ENCODE measurements around the gene ELP2.
A peak's percentile ranks its signal among the peaks of the same experiment; 100 is the strongest.

The ELP2 gene

GRCh38 chr18:36130883-36131653 is 1.4 kb downstream of the ELP2 start:
- H3K27me3 ChIP-seq (ENCODE audit: control insufficient read depth in 2 of 2, insufficient read depth in 2 of 2, low read length in 2 of 2) = no peaks in the 10 kb centered on the region
- H3K9me3 ChIP-seq (ENCODE audit: control insufficient read depth in 2 of 2, low read length in 2 of 2) = no peaks in the 10 kb centered on the region
- H3K27ac ChIP-seq (ENCODE audit: low read depth in 2 of 2, low read length in 2 of 2) = no peak overlapping the region
- peaks cover 0 to 3% of the 10 kb centered on the region in 2 donors for H3K36me3 ChIP-seq (ENCODE audit: control insufficient read depth in 2 of 2, insufficient read depth in 2 of 2, low read length in 2 of 2)
- peak overlapping the region in 1 of 2 donors; percentile 98 for H3K9ac ChIP-seq (ENCODE audit: low read depth in 1 of 2, low read length in 2 of 2)
- peaks cover 5 to 15% of the 10 kb centered on the region in 2 donors for H3K4me1 ChIP-seq (ENCODE audit: control insufficient read depth in 2 of 2, insufficient read depth in 2 of 2, low read length in 2 of 2)
- peak overlapping the region in 1 of 2 donors; percentile 99 for H3K4me3 ChIP-seq (ENCODE audit: low read length in 2 of 2)

GRCh38 chr18:36131692-36132483 is 2.2 kb downstream of the ELP2 start:
- Histone ChIP-seq H3K4me3 (ENCODE audit: low read length in 2 of 2) (no peak overlapping the region), H3K27ac (ENCODE audit: low read depth in 2 of 2, low read length in 2 of 2) (no peak overlapping the region), H3K9me3 (ENCODE audit: control insufficient read depth in 2 of 2, low read length in 2 of 2) (no peaks in the 10 kb centered on the region), H3K36me3 (ENCODE audit: control insufficient read depth in 2 of 2, insufficient read depth in 2 of 2, low read length in 2 of 2) (peaks cover 6 to 7% of the 10 kb centered on the region in 2 donors), H3K9ac (ENCODE audit: low read depth in 1 of 2, low read length in 2 of 2) (no peak overlapping the region), H3K4me1 (ENCODE audit: control insufficient read depth in 2 of 2, insufficient read depth in 2 of 2, low read length in 2 of 2) (peaks cover 5 to 15% of the 10 kb centered on the region in 2 donors), H3K27me3 (ENCODE audit: control insufficient read depth in 2 of 2, insufficient read depth in 2 of 2, low read length in 2 of 2) (no peaks in the 10 kb centered on the region)

GRCh38 chr18:36132756-36133155 is 3.1 kb downstream of the ELP2 start:
- H3K27ac ChIP-seq (ENCODE audit: low read depth in 2 of 2, low read length in 2 of 2) = no peak overlapping the region
- H3K9ac ChIP-seq (ENCODE audit: low read depth in 1 of 2, low read length in 2 of 2) = no peak overlapping the region
- H3K4me1 ChIP-seq (ENCODE audit: control insufficient read depth in 2 of 2, insufficient read depth in 2 of 2, low read length in 2 of 2) = peaks cover 5 to 15% of the 10 kb centered on the region in 2 donors
- H3K4me3 ChIP-seq (ENCODE audit: low read length in 2 of 2) = no peak overlapping the region
- peaks cover 12 to 14% of the 10 kb centered on the region in 2 donors for H3K36me3 ChIP-seq (ENCODE audit: control insufficient read depth in 2 of 2, insufficient read depth in 2 of 2, low read length in 2 of 2)
- H3K9me3 ChIP-seq (ENCODE audit: control insufficient read depth in 2 of 2, low read length in 2 of 2) = no peaks in the 10 kb centered on the region
- no peaks in the 10 kb centered on the region for H3K27me3 ChIP-seq (ENCODE audit: control insufficient read depth in 2 of 2, insufficient read depth in 2 of 2, low read length in 2 of 2)

- Histone ChIP-seq H3K36me3 (ENCODE audit: control insufficient read depth in 2 of 2, insufficient read depth in 2 of 2, low read length in 2 of 2) (peaks cover 22 to 30% of the 10 kb centered on the region in 2 donors), H3K9me3 (ENCODE audit: control insufficient read depth in 2 of 2, low read length in 2 of 2) (no peaks in the 10 kb centered on the region), H3K27me3 (ENCODE audit: control insufficient read depth in 2 of 2, insufficient read depth in 2 of 2, low read length in 2 of 2) (no peaks in the 10 kb centered on the region), H3K4me1 (ENCODE audit: control insufficient read depth in 2 of 2, insufficient read depth in 2 of 2, low read length in 2 of 2) (peaks cover 5 to 11% of the 10 kb centered on the region in 2 donors), H3K9ac (ENCODE audit: low read depth in 1 of 2, low read length in 2 of 2) (no peak overlapping the region), H3K27ac (ENCODE audit: low read depth in 2 of 2, low read length in 2 of 2) (no peak overlapping the region), H3K4me3 (ENCODE audit: low read length in 2 of 2) (no peak overlapping the region)
These were observed 5.6 kb downstream of the ELP2 start for GRCh38 chr18:36135264-36135663.

GRCh38 chr18:36139245-36139644 is 9.5 kb downstream of the ELP2 start:
- no peaks in the 10 kb centered on the region for H3K4me1 ChIP-seq (ENCODE audit: control insufficient read depth in 2 of 2, insufficient read depth in 2 of 2, low read length in 2 of 2)
- H3K27ac ChIP-seq (ENCODE audit: low read depth in 2 of 2, low read length in 2 of 2) = no peak overlapping the region
- H3K9ac ChIP-seq (ENCODE audit: low read depth in 1 of 2, low read length in 2 of 2) = no peak overlapping the region
- H3K4me3 ChIP-seq (ENCODE audit: low read length in 2 of 2) = no peak overlapping the region
- peaks cover 36 to 51% of the 10 kb centered on the region in 2 donors for H3K36me3 ChIP-seq (ENCODE audit: control insufficient read depth in 2 of 2, insufficient read depth in 2 of 2, low read length in 2 of 2)
- no peaks in the 10 kb centered on the region for H3K27me3 ChIP-seq (ENCODE audit: control insufficient read depth in 2 of 2, insufficient read depth in 2 of 2, low read length in 2 of 2)
- H3K9me3 ChIP-seq (ENCODE audit: control insufficient read depth in 2 of 2, low read length in 2 of 2) = no peaks in the 10 kb centered on the region

GRCh38 chr18:36141576-36141975 is 11.9 kb downstream of the ELP2 start:
- Histone ChIP-seq H3K27me3 (ENCODE audit: control insufficient read depth in 2 of 2, insufficient read depth in 2 of 2, low read length in 2 of 2) (no peaks in the 10 kb centered on the region), H3K27ac (ENCODE audit: low read depth in 2 of 2, low read length in 2 of 2) (no peak overlapping the region), H3K36me3 (ENCODE audit: control insufficient read depth in 2 of 2, insufficient read depth in 2 of 2, low read length in 2 of 2) (peaks cover 49 to 67% of the 10 kb centered on the region in 2 donors), H3K9me3 (ENCODE audit: control insufficient read depth in 2 of 2, low read length in 2 of 2) (no peaks in the 10 kb centered on the region), H3K4me1 (ENCODE audit: control insufficient read depth in 2 of 2, insufficient read depth in 2 of 2, low read length in 2 of 2) (no peaks in the 10 kb centered on the region), H3K4me3 (ENCODE audit: low read length in 2 of 2) (no peak overlapping the region), H3K9ac (ENCODE audit: low read depth in 1 of 2, low read length in 2 of 2) (no peak overlapping the region)

- Histone ChIP-seq H3K4me3 (ENCODE audit: low read length in 2 of 2) (no peak overlapping the region), H3K27me3 (ENCODE audit: control insufficient read depth in 2 of 2, insufficient read depth in 2 of 2, low read length in 2 of 2) (no peaks in the 10 kb centered on the region), H3K36me3 (ENCODE audit: control insufficient read depth in 2 of 2, insufficient read depth in 2 of 2, low read length in 2 of 2) (peaks cover 45 to 62% of the 10 kb centered on the region in 2 donors), H3K9ac (ENCODE audit: low read depth in 1 of 2, low read length in 2 of 2) (no peak overlapping the region), H3K9me3 (ENCODE audit: control insufficient read depth in 2 of 2, low read length in 2 of 2) (no peaks in the 10 kb centered on the region), H3K4me1 (ENCODE audit: control insufficient read depth in 2 of 2, insufficient read depth in 2 of 2, low read length in 2 of 2) (no peaks in the 10 kb centered on the region), H3K27ac (ENCODE audit: low read depth in 2 of 2, low read length in 2 of 2) (no peak overlapping the region)
These were observed 13.1 kb downstream of the ELP2 start for GRCh38 chr18:36142751-36143150.

- no peaks in the 10 kb centered on the region for H3K27me3 ChIP-seq (ENCODE audit: control insufficient read depth in 2 of 2, insufficient read depth in 2 of 2, low read length in 2 of 2)
- no peak overlapping the region for H3K9ac ChIP-seq (ENCODE audit: low read depth in 1 of 2, low read length in 2 of 2)
- peaks cover 43 to 59% of the 10 kb centered on the region in 2 donors for H3K36me3 ChIP-seq (ENCODE audit: control insufficient read depth in 2 of 2, insufficient read depth in 2 of 2, low read length in 2 of 2)
- no peaks in the 10 kb centered on the region for H3K9me3 ChIP-seq (ENCODE audit: control insufficient read depth in 2 of 2, low read length in 2 of 2)
- no peak overlapping the region for H3K27ac ChIP-seq (ENCODE audit: low read depth in 2 of 2, low read length in 2 of 2)
- H3K4me1 ChIP-seq (ENCODE audit: control insufficient read depth in 2 of 2, insufficient read depth in 2 of 2, low read length in 2 of 2) = no peaks in the 10 kb centered on the region
- no peak overlapping the region for H3K4me3 ChIP-seq (ENCODE audit: low read length in 2 of 2)
These were observed 13.7 kb downstream of the ELP2 start for GRCh38 chr18:36143391-36143790.

- Histone ChIP-seq H3K9ac (ENCODE audit: low read depth in 1 of 2, low read length in 2 of 2) (no peak overlapping the region), H3K9me3 (ENCODE audit: control insufficient read depth in 2 of 2, low read length in 2 of 2) (no peaks in the 10 kb centered on the region), H3K4me3 (ENCODE audit: low read length in 2 of 2) (no peak overlapping the region), H3K4me1 (ENCODE audit: control insufficient read depth in 2 of 2, insufficient read depth in 2 of 2, low read length in 2 of 2) (no peaks in the 10 kb centered on the region), H3K27me3 (ENCODE audit: control insufficient read depth in 2 of 2, insufficient read depth in 2 of 2, low read length in 2 of 2) (no peaks in the 10 kb centered on the region), H3K36me3 (ENCODE audit: control insufficient read depth in 2 of 2, insufficient read depth in 2 of 2, low read length in 2 of 2) (peaks cover 47 to 66% of the 10 kb centered on the region in 2 donors), H3K27ac (ENCODE audit: low read depth in 2 of 2, low read length in 2 of 2) (no peak overlapping the region)
These were observed 20.0 kb downstream of the ELP2 start for GRCh38 chr18:36149514-36150289.
